CD4-positive, alpha-beta T cell treated with Interferon gamma for 1 hour (primary cell): ENCODE data around the gene GFPT1.
A peak's percentile ranks its signal among the peaks of the same experiment; 100 is the strongest.
"Not testable (repeated sequence)": the region's sequence is repeated elsewhere in the genome, so short reads cannot be mapped to it uniquely, and the experiment has no call there.

Experiments
- DNase-seq: peaks from one replicate; pipeline ENCODE4 v3.0.0-alpha.2; 2020

GFPT1 gene

DNA sequence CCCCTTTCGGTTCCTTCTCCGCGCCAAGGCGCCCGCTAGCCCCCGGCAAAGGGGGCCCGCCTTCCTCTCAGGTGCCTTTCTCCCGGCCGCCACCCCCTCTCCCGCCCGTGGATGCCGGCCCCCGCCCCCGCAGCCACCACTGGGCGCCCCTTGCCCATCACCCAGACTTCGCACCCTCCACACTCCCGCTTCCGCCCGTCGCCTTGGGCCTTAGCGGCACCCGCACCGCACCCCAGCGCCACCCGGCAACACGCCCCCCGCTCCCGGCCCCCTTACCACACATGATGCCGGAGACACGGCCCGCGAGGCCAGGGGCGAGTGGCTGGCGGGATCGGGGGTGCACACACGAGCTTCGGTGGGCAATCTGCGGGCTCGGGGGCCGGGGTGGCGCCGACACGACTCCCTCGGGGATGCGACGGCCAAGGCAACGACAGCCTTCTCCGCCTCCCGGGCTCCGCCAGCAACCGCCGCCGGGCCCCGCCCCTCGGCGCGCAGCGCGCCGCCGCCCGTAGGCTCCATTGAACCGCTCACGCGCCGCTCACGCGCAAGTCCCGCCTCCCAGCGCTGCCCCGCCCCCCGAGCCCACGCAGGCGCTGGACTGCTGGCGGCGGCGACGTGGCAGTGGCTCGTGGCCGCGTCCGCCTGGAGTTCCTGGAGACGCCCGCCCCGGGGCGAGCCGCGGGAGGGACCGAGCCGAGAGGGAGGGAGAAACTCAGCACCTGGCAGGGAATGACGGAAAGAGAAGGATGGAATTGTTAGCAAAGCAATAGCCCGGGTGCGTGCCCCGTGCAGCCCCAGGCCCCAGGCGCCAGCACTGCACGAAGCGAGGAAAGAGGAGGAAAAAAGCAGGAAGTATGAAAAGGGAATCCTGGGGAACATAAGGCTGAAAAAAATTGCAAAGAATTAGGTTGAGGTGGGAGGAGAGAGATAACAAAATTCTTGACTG lies at the start of gene GFPT1:
Gene GFPT1, minus strand, starts transcription at position 439 of the 946 bp plus-strand sequence. Its CDS starts 156 bp downstream, at position 283.
- peak; percentile 89 for DNase-seq

DNA sequence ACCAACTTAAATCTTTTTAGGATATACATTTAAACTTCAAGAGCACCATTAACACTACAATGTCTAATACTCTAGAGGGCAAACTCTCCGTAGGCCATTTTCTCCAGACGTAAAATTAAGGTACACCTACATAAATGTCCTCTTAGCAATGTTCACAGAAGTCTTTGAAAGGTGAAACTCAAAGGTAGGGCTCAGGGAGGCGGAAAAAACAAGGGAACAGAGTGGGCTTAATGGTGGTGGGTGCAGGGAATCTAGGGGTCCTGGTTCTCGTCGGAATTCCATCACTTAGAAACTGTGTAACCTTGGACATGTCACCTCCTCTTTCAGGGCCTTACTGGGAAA lies 49.5 kb upstream of the GFPT1 start:
- DNase-seq = no peak

DNA sequence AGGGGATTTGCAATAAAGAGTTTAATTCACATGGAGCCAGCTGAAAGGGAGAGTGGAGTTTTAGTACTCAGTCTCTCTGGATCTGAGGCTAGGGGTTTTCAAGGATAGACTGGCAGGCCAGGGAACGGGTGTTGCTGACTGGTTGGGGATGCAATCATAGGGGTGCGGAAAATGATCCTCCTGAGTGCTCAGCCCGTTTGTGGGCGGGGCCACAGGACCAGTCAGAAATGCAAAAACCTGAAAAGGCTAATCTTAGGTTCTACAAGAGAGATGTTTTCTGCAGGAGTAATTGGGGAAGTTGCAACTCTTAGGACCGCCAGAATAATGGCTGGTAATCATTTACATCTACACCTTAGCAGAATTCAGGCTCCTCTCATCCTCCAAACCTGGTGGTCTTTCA lies 47.7 kb upstream of the GFPT1 start:
- no peak for DNase-seq

DNA sequence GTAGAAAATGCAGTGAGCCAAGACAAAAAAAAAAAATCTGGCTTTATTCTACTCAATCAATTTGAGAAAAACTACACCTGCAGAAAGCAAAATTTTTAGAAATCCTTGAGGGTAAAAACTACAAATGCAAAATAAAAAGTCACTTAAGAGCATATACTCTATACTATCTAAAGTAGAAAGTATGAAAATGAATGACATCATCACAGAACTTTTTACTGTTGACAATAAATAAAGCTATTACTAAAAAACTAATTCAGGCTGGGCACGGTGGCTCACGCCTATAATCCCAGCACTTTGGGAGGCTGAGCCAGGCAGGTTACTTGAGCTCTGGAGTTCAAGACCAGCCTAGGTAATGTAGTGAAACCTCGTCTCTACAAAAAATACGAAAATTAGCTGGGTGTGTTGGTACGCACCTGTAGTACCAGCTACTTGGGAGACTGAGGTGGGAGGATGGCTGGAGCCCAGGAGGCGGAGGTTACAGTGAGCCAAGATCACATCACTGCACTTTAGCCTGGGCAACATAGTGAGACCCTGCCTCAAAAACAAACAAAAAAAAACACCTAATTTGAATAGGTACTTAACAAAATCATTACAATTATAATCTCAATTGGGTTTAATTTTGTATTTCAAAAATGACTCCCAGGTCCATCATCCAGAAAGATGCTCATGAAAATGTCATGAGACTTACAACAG lies 42.6 kb upstream of the GFPT1 start:
- DNase-seq = no peak

DNA sequence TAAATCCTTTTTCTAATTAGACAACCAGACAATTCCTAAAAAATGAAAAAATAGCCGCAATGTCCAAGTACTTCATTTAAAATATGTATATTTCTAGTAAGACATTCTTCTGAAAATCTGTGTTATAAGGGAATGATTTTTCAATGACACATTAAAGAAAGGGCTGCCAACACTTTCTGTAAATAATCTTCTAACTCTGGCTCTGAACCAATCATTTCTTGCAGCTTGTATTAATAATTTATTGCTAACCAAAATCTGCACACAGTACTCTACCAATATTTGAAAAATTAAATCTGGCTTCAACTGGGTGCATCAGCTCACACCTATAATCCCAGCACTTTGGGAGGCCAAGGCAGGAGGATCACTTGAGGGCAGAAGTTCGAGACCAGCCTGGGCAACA lies 42.0 kb upstream of the GFPT1 start:
- DNase-seq = no peak

DNA sequence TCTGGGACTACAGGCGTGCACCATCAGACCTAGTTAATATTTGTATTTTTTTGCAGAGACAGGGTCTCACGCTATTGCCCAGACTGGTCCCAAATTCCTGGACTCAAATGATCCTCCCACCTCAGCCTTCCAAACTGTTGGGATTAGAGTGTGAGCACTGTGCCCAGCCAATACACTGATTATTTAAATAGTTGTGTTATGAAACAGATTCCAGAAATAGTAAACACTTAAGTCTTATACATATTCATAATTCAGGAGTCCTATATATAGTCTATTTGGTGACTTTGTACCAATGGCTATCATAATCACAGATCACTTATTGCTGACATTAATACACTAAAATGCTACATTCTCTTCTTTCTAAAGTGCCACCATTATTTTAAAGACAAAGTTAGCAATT lies 37.4 kb upstream of the GFPT1 start:
- no peak for DNase-seq

DNA sequence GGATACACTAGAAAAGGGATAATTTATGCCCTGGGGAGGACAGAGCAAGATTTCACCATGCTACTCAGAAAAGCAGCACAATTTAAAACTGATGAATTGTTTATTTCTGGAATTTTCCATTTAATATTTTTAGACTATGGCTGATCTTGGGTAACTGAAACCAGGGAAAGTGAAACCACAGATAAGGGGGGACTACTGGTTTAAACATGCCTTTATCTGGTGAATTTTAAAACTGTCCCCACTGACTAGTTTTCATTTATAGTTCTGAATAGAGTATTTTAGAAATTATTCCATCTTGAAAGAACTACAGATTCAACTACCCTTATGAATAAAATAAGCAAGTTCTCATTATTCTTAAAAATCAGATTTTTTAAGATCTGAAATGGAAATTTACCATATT lies 35.2 kb upstream of the GFPT1 start:
- no peak for DNase-seq

DNA sequence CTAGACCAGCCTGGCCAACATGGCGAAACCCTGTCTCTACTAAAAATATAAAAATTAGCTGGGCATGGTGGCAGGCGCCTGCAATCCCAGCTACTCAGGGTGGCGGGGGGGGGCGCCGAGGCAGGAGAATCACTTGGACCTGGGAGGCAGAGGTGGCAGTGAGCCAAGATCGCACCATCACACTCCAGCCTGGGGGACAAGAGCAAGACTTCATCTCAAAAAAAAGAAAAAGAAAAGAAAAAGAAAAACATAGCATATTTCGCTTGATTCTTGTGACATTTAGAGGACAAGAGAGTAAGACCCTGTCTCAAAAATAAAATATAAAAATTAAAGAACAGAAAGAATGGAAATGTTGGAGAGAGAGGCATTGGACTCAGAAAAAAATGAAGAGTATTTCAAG lies 32.1 kb upstream of the GFPT1 start:
- DNase-seq = not testable (repeated sequence)

DNA sequence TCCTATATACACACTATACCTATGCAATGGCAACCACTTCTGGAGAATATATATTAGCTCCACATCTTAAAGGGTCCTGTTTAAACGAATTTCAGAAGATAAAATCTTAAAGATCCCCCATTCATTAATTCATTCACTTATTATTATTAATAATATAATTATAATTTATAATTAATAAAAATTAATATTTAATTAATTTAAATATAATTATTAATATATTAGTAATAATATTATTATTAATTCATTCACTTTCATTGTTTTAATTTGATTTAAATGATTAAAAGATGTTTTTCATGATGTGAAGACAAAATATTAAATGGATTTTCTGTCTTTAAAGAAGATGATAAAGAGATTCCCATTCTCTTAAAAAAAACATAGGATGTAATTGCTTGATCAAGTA lies 29.1 kb upstream of the GFPT1 start:
- no peak for DNase-seq

DNA sequence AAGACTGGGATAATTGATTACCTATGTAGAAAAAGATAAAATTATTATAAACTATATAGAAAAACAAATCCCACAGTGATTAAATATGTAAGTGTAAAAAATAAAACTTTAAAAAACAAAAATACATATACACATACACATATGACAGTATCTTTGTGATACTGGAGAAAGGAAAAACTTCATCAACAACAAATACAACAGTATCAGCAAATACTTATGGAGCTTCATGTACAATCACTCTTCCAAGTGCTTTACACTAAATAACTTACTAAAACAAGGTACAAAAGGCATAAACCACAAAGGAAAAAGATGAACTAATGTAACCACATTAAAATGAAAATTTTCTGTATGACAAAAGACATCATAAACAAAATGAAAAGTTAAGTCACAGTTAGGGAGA lies 24.1 kb upstream of the GFPT1 start:
- DNase-seq = no peak

DNA sequence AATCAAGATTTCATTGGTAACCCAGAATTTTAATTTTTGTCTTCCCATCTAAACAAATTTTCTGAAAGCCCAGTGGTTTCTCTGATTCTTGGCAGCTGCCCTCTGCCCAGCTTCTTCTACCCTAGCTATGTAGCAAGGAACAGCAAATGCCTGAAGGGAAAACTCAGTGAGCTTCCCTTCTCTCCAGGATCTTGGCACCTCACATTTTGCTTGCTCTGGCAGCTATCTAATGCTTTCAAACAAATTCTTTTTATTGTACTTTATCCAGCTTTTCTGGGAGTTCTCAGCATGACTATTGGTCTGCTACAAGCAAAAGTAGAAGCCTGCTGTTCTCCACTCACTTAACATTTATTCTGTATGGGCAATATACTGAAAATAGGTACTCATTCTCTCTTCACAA lies 18.3 kb upstream of the GFPT1 start:
- DNase-seq = no peak

DNA sequence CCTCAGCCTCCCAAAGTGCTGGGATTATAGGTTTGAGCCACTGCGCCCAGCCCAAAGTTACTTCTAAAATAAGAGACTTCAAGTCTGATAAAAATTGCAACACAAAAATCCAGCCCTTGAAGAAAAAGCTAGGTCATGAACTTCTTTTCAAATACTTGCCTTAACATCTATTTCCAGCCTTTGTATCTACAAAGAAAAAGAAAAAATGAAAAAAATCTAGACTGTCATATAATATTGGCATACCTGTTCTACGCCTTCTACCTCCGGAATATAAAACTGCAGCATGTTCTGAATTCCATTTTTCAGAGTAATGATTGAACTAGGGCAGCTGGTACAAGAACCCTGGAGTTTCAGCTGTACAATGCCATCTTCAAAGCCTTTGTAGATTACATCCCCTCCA lies 13.1 kb upstream of the GFPT1 start:
- no peak for DNase-seq

DNA sequence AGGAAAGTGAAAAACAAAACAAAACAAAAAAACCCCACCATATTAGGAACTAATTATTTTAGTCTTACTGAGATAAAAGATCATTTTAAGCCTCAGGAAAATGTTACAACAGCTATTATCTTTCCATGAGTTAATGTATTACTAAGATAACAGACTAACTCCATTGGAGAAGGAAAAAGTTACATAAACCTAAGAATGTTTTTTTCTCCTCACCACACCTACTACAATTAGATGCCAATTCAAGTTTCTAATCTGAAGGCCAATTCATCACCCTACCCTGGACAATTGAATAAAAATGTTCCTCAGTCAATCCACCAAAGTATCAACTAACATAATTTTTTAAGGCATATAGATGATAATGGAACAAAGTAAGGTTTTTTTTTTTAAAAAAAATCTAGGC lies 10.2 kb upstream of the GFPT1 start:
- no peak for DNase-seq

DNA sequence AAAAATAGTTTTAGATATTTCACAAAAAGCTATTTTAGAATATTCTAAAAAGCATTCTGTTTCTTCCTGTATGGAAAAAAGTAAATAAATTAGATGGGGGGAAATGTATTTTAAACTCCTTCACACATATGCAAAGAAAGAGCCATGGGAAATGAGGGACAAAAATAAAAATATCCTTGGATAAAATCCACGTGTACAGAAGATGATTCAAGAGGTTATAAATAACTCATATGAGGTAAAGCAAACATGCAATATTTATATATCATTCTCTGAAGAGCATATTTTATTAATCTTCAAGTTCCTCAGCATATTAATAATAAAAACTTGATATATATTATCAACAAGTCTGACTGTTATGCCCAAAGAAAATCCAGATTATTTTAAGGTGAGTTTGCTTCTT lies 8.8 kb upstream of the GFPT1 start:
- no peak for DNase-seq

DNA sequence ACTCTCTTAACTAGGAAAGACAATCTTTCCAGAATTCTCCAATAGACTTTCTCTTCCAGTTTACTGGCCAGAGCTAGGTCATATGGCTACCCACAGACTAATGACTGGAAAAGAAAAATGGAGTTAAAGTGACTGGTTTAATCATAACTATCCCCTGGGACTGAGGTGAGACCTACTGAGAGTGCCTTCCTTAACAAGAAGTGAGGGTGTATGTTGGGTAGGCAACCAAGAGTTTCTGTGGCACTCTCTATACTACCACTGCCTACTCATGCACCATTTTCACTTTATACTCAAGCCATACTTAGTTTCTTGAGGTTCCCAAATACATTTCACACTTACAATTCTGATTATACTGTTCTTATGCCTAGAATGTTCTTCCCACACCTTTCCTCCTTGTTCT lies 6.9 kb upstream of the GFPT1 start:
- DNase-seq = no peak

DNA sequence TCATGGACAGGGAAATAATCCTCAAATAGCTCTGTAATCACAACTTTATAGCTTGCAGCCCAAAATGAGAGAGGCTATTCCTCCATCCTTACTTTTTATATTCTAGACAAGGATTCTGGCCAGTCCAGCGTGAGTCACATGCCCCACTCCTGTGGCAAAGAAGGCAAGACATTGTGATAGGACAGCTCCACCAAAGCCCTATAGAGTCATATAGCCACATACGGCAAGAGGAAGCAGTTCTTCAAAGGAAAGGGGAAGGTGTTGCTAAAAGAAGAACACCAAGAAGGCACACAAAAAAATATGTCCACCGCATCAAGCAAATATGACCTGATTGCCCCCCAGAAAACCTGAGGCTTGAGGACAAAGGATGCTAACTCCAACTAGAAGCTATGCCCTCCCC lies 3.4 kb upstream of the GFPT1 start:
- no peak for DNase-seq

DNA sequence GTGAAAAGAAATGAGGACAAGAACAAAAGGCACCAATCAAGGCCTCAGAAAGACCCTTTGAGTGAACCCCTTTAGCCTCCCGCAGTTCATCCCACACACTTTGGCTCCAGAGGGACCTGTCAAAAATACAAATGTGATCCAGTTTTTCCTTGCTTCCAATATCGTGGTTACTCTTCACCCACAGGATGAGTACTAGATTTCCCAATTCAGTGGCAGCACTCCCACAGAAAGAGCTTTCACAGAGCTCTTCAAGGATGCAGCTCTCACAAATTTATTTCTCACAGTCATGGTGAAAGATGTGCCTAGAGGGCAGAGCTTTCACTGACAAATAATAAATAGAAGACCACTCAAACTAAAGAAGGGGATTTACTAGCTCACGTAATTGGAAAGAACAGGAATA lies 3.0 kb upstream of the GFPT1 start:
- DNase-seq = no peak

DNA sequence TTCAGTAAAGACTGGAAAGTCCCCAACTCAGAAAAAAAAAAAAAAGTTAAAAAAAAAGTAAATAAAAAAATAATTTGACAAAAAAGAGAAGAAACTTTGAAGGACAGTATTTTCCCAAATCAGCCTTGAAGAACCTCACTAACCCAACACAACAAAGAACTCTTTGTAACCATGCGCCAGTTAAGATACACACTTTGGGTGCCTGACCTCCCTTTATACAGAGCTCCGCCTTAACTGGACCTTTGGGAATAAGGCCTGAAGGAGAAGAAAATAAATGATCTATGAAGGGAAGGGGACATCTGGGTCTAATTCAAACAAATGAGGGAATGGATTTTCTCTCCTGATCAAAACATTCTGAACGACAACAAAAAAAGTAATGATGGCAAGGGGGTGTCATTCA lies 2.2 kb upstream of the GFPT1 start:
- DNase-seq = no peak

DNA sequence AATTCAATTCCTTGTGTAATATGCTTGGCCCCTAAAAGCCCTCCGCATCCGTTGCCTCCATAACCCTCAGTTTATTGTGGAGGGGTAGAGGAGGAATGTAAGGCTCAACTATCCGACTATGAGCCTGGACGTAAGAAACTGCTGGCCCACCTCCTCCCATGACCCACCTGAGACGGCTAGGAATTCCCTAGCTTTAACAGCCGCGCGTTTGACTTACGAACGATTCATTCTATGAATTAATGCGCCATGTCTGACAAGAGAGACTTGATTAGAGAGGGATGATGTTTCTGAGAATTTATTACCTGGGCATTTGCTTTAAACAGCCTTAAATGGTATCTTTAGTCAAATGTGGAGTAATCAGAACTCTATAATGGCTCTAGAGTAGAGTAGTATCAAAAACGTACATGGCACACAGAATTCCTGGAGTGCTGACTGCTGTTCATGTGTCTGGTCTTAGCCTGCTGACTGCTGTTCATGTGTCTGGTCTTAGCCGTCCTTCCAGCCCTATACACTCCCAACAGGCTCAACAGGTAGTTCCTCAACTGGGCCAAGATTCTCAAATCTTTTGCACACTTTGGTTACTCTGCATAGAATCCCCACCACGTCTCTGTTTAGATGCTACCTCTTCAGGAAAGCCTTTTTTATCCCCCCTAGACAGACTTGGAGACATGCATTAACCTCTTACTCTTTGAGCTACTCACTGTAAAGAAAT lies 899 bp upstream of the GFPT1 start:
- no peak for DNase-seq

DNA sequence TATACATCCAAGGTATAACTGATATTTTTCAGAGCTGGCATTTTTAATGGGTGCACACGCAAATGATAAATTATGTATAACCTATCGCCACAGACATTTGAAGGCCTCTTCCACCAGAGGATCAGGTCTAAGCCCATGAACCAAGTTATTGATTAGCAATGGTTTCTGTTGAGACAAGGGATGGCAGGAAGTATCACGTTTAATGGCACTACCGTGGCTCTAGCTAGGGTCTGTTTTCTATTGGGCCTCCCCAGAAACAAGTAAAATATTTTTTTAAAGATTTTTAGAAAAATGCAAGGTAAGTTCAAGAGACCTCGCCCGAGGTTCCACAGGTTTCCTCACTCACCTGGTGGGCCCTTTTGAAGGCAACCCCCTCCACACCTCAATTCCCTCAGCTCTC lies 667 bp downstream of the GFPT1 start:
- no peak for DNase-seq

DNA sequence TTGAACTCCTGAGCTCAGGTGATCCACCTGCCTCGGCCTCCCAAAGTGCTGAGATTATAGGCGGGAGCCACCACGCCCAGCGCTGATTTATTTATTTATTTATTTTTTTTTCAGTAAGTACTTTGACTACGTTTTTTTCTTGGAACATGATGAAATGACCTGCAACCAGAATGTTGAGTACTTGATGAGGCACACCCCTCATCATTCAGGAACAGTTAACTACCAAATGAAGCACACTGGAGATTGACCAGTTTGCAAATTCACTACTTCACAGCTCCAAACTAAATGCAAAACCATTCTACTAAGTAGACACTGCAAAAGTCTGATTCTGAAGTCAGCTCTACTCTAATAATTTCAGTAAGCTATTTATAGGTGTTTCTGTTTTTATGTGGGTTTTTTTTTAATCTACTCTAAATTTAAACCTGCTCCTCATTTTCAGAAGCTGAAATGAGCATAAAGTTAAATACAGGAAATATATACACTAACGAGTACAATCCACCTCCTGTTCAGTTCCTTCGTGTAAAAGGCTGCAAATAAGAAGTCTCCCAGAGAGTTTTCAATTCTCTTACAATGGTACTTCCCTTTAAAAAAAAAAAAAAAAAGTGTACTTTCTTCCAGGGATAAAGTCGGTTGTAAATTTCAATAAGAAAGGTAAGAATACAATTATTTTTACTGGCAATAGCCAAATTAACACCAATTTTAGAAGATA lies 1.4 kb downstream of the GFPT1 start:
- no peak for DNase-seq

DNA sequence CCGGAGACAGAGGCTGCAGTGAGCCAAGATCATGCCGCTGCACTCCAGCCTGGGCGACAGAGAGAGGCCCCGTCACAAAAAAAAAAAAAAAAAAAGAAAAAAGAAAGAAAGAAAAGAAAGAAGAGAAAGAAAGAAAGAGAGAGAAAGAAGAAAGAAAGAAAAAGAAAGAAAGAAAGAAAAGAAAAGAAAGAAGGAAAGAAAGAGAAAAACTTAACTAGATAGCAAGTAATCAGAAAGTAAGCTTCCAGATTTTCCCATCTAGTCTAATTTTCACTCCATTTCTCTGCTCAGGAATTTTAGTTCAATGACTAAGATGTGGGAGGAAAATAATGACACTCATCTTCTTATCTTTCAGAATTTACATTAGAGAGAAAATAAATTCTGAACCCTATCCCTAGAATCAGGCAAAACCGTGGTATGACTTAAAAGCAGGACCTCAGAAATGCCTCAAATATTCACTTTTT lies 2.4 kb downstream of the GFPT1 start:
- DNase-seq = no peak

DNA sequence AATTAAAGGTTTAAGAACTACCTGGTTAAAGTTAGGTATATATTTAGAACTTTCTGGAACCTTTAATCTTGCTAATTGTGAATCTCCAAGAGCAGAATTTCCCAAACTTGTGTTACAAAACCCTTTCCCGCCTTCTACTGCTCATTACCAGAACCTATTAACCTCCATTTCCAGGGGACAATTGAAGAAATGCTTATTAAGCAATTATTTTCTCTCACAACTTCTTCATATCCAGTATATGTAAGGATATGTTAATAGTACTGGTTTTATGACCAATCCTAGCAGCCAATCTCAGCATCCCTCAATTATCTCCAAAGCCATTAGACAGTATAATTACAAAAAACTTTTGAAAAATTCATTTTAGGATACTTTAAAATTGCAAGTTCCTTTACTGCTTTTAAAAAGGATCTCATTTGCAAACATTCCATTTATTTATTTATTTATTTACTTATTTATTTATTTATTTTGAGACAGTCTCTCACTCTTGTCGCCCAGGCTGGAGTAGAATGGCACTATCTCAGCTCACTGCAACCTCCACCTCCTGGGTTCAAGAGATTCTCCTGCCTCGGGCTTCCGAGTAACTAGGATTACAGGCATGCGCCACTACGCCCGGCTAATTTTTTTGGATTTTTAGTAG lies 3.7 kb downstream of the GFPT1 start:
- DNase-seq = no peak
